GM10266 (cell line): Measurements from ENCODE around the gene ENTPD3.
"Not testable (repeated sequence)": the region's sequence is repeated elsewhere in the genome, so short reads cannot be mapped to it uniquely, and the experiment has no call there.

Source experiments
- DNase-seq: peaks from one replicate; pipeline ENCODE4 v3.0.0; 2012; ENCODE audit errors: extremely low spot score
- TF ChIP-seq, protein P1 (sequence below): IDR thresholded peaks from 2 replicates; pipeline ENCODE4 v1.5.1; 2012; ENCODE audit warnings: mild to moderate bottlenecking, low read depth; ENCODE audit not compliant: control insufficient read depth, insufficient read depth; ENCODE audit errors: missing control alignments

The ENTPD3 gene

GRCh38 chr3:40458473-40458872, 71.5 kb downstream of the ENTPD3 start:
- DNase-seq, result no peak
- TF ChIP-seq, protein P1, sequence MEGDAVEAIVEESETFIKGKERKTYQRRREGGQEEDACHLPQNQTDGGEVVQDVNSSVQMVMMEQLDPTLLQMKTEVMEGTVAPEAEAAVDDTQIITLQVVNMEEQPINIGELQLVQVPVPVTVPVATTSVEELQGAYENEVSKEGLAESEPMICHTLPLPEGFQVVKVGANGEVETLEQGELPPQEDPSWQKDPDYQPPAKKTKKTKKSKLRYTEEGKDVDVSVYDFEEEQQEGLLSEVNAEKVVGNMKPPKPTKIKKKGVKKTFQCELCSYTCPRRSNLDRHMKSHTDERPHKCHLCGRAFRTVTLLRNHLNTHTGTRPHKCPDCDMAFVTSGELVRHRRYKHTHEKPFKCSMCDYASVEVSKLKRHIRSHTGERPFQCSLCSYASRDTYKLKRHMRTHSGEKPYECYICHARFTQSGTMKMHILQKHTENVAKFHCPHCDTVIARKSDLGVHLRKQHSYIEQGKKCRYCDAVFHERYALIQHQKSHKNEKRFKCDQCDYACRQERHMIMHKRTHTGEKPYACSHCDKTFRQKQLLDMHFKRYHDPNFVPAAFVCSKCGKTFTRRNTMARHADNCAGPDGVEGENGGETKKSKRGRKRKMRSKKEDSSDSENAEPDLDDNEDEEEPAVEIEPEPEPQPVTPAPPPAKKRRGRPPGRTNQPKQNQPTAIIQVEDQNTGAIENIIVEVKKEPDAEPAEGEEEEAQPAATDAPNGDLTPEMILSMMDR, result no peak

GRCh38 chr3:40460481-40460880, 73.5 kb downstream of the ENTPD3 start:
- not testable (repeated sequence) for DNase-seq

GRCh38 chr3:40461161-40461560, 74.2 kb downstream of the ENTPD3 start:
- TF ChIP-seq, protein P1, result no peak
- DNase-seq, result no peak

GRCh38 chr3:40462838-40463237, 75.9 kb downstream of the ENTPD3 start:
- DNase-seq, result not testable (repeated sequence)

DNA sequence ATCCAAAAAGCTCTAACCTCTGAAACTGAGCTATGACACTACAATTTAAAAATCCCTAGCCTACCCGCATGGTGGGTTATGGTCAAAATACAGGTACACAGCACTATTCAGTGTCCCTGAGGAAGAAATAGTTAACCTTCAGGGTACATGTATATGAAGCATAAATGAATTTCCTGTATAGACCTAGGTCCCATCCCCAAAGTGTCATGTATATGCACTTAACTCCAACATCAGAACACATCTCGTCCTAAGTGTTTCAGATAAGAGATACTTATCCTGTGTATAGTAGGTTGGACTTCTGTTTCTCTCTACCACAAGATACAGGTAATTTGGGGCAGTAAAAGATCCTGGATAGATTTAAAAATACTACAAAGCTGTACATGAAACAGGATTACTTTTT, 76.6 kb downstream of the ENTPD3 start:
- TF ChIP-seq, protein P1, result no peak
- DNase-seq, result no peak

DNA sequence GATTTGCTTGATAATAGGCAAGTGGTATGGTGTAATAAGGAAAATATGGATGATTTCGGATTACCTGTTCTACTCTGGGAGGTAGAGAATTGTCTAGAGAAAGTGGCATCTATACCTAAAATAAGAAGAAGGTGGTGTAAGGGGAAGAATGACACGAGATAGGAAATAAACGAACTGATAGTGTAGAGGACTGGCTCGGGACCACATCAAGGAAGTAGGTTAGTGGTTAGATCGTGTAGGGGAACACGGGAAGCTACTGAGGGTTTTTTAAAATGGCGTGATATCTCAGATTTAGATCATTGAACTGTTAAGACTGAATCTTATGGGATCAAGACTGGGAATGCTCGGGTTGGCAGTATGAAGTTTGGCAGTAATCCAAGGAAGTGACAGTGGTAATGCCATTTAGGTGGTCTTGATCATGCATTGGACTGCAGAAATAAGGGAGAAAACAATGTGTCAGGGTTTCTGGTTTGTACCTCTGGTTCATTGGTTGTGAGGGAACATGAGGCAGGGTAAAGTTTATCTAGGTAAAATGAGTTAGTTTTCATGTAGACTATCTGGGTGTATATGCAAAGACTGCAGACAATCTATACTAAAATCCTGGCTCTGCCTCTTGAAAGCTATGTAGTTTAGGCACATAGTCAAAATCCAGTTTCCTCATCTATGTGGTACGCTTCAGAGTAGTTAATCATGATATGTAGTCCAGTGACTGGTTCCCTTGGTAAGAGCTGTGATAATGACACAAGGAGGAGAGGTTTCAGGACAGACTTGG, 77.5 kb downstream of the ENTPD3 start:
- TF ChIP-seq, protein P1, result no peak
- DNase-seq, result no peak

- no peak for DNase-seq
- TF ChIP-seq, protein P1, result no peak
Observed at GRCh38 chr3:40465111-40465407, 78.1 kb downstream of the ENTPD3 start.

GRCh38 chr3:40465456-40465855, 78.5 kb downstream of the ENTPD3 start:
- no peak for DNase-seq
- TF ChIP-seq, protein P1, result no peak
